ENCODE measurements around the gene C16orf95. TPM values are rescaled to one million over a fixed set of nuclear protein-coding genes. Genes with fewer than 3 reads are reported as not detected.
A peak's percentile ranks its signal among the peaks of the same experiment; 100 is the strongest.

Gene C16orf95
- total RNA-seq, 1 donor from 2014 or later = 3.2 TPM

DNA sequence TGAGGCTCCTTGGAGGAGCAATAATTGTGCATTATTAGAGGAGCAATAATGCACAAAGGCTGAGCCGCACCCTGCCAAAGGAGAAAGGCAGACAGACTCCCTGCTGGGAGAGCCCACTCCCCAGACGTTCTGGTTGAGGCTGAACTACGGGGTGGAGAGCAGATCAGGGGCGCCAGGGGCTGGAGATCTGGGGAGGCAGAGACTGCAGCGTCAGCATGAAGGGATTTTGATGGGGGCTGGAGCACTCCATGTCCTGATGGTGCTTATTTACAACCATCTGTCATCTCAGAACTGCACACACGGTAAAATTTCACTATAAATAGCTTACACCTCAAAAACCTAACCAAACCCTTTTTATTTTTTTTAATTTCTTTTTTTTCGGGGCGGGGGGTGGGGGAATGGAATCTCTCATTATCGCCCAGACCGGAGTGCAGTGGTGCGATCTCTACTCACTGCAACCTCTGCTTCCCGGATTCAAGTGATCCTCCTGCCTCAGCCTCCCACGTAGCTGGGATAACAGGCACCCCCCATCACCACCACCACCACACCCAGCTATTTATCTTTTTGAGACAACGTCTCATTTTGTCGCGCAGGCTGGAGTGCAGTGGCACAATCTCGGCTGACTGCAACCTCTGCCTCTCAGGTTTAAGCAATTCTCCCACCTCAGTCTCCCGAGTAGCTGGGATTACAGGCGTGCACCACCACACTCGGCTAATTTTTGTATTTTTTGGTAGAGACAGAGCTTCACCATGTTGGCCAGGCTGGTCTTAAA is 4.3 kb upstream of the C16orf95 start:
- no peak for DNase-seq (ENCODE audit: low spot score)
- intact Hi-C loops (cut with DNase I) = loop anchor here (10.0 kb wide), 1 partner anchor 253 kb away; no protein-coding TSS in a partner anchor

DNA sequence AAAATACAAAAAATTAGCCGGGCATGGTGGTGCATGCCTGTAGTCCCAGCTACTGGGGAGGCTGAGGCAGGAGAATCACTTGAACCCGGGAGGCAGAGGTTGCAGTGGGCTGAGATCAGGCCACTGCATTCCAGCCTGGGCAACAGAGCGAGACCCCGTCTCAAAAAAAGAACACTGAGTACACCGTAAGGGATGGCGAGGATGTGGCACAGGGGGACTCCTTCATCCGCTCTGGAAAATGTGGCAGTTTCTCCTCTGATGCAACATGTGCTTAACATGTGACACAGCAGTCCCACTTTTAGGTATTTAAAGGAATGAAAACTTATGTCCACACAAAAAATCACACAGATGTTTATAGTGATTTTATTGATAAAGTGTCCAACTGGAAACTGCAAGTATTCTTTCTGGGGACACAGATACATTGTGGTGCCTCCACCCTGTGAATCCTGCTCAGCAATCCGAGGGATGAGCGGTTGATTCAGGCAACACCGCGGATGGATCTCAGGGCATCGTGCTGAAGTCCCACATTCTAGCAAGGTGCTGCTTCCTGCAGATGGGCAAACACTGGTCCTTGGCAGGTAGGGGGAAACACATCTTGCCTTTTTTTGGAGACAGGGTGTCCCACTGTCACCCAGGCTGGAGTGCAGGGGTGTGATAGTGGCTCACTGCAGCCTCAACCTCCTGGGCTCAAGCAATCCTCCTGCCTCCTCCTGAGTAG is 3.5 kb upstream of the C16orf95 start:
- intact Hi-C loops (cut with DNase I) = loop anchor here (10.0 kb wide), 1 partner anchor 254 kb away; no protein-coding TSS in a partner anchor
- no peak for DNase-seq (ENCODE audit: low spot score)

DNA sequence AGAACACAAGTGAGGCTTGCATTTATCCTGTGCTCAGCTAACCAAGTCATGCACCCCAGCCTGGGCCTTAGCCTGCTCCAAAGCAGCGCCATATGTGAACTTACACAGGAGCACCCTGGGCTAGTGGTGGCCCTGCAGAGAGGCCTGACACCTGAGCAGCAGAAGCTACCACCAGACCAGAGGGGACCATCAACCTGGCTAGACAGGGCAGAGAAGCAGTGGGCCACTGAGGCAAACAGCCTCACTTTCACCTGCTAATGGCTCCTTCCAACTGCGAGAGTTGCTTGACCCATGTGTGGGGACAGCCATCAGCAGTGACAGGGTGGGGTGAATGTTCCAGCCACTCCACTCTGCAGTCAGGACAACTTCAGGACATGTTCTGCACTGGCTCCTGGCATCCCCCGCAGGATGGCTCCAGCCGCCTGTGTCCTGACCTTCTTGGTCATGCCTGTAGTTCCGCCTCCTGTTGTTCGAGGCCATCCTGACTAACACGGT is 2.9 kb upstream of the C16orf95 start:
- DNase-seq (ENCODE audit: low spot score) = no peak
- intact Hi-C loops (cut with DNase I) = loop anchor here (10.0 kb wide), 2 partner anchors 255 to 315 kb away; no protein-coding TSS in a partner anchor

DNA sequence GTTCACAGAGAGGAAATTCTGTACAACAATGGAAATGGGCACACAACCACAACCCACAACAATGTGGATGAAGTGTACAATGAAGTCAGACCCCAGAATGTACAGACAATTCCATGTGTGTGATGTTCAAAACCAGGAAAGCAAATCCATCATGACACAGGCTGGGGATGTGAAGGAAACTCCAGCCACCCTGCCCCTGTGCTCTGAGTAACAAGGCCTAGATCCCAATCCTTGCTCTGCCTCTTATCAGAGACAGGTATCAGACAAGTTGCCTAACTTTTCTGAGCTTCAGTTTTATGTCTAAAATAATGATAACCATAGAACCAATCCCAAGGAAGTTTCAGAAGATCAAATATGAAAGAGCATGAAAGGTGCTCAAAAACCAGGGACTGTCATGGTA is 1.8 kb upstream of the C16orf95 start:
- DNase-seq (ENCODE audit: low spot score) = no peak
- intact Hi-C loops (cut with DNase I) = loop anchor here (10.0 kb wide), 1 partner anchor 316 kb away; no protein-coding TSS in a partner anchor

DNA sequence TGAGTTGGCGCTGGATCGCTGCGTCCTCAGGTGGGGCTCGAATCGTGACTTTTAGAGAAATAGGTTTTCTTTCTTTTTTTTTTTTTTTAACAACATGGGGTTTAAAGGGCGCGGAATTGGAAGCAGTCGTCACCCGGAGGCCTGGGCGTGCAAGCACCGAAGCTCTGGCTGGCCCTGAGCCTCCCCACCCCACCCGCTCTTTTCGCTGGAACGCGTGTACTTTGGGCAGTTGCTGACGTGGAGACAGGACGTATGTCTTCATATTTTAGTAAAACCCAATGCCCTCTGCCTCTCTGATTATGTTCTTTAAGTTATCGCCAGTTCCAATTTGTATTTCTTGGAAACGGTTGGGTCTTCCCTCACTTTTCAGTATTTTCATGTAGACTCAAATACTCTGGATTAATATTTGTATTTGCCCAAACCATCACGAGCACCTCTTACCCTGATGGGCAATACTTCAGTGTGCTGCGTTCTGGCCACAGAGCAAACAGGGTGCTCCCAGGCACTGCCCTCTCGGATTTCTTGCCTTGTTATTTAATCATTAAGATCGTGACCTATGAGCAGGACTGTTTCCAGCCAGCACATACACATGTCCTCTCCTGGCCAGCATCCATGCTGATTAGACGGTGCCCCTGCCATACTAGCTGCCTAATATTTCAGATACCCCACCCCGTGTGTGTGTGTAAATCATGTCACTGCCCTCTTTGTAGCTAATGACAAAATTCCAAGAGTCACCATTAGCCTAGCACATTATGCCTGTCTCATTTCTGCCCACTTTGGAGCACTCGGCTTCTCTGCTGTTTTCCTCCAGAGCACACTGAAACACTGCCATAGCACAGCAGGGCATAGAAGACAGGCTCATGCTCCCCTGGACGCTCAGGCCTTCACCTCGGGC is 805 bp upstream of the C16orf95 start:
- DNase-seq (ENCODE audit: low spot score) = no peak
- intact Hi-C loops (cut with DNase I) = loop anchor here (2.0 to 10.0 kb wide), 3 partner anchors 67 to 317 kb away; partner anchors contain the start of gene MAP1LC3B

DNA sequence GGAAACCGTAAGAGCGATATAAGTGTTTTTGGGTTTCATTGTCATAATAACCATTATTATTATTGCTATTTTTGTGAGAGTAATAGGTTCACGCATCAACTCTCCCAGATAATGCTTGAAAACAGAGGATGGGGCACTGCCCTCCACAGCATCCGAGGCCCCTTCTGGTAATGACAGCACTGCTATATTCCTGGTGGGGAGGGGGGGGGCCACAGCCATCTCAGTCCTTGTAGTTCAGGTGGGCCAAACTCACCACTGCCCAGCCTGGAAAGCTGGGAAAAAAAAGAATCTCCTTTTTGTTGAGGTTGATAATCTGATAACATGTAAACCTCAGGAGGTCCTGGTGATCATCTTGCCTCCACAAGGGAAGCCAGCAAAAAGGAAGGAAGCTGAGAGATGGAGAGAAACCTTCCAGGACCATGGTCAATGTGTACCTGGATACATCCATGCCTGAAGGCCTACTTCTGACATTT is 706 bp downstream of the C16orf95 start:
- DNase-seq (ENCODE audit: low spot score) = no peak
- intact Hi-C loops (cut with DNase I) = loop anchor here (2.0 to 10.0 kb wide), 3 partner anchors 68 to 318 kb away; partner anchors contain the start of gene MAP1LC3B

DNA sequence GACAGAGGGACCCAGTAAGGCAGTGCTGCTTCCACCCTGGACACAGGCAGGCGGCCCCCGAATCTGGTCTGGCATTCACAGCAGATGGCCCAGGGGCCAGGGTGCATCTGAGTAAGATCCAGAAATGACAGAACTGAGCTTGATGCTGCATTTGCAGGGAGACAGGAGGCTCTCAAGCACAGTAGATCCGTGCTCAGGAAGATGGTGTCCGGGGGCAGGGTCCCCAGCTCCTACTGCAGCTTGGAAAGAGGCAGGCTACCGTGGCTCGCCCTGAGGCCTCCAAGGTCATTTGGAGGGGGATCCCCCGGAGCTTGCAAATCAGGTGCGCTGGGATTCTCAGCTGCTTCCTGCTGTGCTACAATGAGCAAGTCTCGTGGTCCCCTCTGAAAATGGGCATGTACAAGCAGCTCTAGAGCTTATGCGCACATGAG is 2.2 kb downstream of the C16orf95 start:
- intact Hi-C loops (cut with DNase I) = loop anchor here (10.0 kb wide), 1 partner anchor 320 kb away; no protein-coding TSS in a partner anchor
- DNase-seq (ENCODE audit: low spot score) = no peak

DNA sequence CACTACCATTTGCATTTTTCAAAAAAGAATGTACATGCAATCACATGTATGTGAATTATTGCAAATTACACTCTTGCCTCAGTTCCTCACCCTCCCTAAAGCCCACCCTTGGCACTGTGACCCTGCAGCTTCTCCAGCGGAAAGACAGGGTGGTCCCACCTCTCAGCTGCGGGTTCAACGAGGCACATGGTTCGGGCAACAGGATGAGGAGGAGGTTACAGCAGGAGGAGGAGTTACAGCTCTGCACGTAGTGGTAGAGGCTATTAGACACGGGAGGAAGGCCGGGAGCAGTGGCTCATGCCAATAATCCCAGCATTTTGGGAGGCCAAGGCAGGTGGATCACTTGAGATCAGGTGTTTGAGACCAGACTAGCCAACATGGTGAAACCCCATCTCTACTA is 5.2 kb downstream of the C16orf95 start:
- DNase-seq (ENCODE audit: low spot score) = no peak
- intact Hi-C loops (cut with DNase I) = loop anchor here (10.0 kb wide), 1 partner anchor 323 kb away; no protein-coding TSS in a partner anchor

DNA sequence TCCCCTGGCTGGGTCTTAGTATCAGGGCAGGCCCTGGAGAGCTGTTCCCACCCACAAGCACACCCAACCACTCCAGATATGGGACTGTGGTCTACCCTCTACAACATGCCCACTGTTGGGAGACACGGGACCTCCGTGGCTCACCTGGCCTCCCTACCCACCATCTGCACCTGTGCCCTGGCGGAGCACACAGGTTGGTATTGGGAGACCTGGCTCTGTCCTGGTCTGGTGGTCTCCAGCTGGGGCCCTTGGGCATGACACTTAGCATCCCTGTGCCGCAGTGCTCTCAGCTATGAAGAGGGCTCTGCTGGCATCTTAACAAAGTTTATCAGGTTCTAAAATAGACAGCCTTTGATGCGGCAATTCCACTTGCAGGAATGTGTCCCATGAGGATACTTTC is 5.8 kb downstream of the C16orf95 start:
- DNase-seq (ENCODE audit: low spot score) = peak; percentile 35
- intact Hi-C loops (cut with DNase I) = loop anchor here (10.0 kb wide), 1 partner anchor 323 kb away; no protein-coding TSS in a partner anchor

DNA sequence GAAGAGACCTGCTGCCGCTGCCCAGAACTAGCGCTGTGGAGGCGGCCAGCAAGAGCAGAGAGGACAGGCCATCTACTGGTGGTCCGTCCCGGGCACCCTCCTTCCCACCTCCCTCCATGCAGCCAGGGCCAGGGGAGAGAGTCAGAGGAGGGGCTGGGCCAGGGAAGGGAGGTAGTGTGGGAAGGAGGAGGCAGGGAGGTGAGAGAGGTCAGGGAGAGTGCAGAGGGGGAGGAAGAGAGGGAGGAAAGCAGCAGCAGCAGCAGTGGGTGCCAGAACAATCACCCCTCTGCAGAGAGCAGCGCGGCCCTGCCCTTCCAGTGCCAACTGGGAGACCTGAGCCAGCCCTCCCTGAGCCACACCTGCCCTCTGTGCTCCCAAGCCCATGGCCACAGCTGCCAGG is 6.6 kb downstream of the C16orf95 start:
- DNase-seq (ENCODE audit: low spot score) = peak; percentile 70
- intact Hi-C loops (cut with DNase I) = loop anchor here (10.0 kb wide), 1 partner anchor 324 kb away; no protein-coding TSS in a partner anchor

DNA sequence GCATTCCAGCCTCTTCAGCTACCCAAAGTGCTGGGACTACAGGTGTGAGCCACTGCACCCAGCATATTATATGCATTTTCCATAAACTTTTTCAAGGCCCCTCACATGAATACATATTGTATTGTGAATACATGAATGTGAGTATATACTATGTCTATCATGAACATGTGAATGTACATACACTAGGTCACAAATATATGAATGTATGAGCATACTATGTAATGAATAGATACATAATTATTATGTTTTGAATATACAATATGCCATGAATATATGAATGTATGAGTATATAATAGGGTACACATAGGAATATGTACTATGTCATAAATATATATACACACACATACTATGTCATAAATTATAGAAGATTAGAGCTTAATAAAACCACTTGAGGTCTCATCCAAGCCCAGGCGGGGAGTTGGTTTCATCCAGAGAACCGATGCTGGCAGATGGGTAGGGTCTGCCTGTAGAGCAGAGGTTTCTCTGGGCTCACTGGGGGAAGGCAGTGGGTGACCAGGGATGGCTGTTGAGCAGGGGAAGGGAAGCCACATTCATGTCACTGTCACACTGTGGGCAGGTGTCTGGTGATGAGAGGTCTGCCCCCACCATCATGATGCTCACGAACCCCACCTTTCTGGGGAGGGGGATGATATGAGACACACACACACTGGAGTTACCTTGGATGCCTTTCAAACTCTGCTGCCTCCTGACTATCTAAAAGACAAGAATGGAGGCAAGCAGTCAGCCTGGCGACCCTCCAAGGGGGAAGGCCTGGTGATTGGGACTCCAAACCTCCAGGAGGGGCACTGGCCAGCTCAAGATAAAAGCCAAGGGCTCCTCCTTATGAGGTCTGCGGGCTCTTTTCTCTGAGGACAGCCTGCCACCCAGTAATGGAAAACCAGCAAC is 7.3 kb downstream of the C16orf95 start:
- DNase-seq (ENCODE audit: low spot score) = peak; percentile 66
- intact Hi-C loops (cut with DNase I) = loop anchor here (10.0 kb wide), 1 partner anchor 325 kb away; no protein-coding TSS in a partner anchor

DNA sequence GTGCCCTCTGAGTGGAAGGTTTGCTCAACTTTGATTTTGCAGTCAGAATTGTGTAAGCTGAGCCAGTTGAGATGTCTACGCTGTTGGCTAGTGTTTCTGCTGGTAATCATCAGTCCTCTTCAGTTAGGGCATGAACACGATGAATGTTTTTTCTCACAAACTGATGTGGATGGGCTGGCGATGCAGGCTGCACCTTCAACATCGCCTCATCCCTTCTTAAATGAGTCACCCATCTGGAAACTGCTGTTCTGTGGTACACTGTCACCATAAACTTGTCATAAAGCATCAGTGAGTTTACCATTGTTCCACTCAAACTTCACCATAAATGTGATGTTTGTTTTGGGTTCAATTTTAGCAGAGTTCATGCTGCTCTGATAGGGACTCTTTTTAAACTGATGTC is 8.4 kb downstream of the C16orf95 start:
- intact Hi-C loops (cut with DNase I) = no loop called here
- peak; percentile 27 for DNase-seq (ENCODE audit: low spot score)

DNA sequence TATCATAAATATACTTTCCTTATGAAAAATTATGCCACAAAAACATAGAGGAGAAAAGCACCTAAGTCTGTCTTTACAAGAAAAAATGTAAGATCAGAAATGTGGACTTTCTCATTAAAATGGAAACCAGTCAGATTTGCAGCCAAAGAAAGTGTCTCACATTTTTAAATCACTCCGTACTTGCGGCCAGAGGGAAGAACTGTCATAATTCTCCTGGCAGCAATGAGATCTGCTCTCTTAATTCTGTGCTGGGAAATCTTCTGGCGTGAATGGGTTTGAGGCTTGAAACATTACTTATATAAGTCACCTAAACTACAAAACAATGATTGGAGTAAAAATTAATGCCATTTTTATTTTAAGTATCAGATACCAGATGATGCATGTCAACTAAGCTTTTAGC is 10.7 kb downstream of the C16orf95 start:
- no peak for DNase-seq (ENCODE audit: low spot score)
- intact Hi-C loops (cut with DNase I) = no loop called here

DNA sequence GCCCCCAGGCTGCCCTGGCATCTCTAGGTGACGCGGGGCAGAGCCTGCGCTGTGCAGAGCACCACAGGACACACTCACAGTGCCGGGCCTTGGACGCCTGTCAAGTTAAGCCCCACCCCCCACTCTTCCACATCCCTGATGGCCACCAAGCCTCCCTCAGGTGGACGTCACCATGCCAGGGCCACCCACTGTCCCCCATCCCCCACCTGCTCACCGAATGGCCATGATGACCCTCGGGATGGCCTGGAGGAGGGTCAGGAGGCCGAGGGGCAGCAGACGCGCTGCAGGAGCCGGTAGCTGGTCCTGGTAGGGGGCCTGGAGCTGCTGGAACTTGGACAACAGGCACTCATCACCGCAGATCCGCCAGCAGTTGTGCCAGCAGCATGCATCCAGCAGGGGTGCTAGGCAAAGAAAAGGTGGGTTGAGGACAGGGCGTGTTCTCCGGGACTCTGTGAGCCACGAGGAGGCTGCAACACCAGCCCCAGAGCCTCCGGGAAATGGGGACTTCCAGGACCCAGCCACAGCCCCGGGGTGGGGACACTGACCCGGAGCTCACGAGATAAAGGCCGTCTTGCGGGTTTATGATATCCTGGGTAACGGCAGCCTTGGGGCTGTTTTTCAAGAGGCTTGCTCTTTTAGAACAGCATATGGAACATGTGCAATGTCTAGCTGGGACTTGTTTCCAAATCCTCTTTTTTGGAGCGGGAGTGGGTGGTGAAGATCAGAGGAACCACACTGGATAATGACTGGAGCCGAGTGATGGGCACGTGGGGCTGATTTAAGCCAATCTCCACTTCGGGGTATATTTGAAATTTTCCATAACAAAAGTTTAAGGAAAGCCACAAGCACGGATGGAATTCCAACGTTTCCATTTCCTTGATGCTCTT is 11.4 kb downstream of the C16orf95 start:
- intact Hi-C loops (cut with DNase I) = no loop called here
- DNase-seq (ENCODE audit: low spot score) = peak; percentile 69

DNA sequence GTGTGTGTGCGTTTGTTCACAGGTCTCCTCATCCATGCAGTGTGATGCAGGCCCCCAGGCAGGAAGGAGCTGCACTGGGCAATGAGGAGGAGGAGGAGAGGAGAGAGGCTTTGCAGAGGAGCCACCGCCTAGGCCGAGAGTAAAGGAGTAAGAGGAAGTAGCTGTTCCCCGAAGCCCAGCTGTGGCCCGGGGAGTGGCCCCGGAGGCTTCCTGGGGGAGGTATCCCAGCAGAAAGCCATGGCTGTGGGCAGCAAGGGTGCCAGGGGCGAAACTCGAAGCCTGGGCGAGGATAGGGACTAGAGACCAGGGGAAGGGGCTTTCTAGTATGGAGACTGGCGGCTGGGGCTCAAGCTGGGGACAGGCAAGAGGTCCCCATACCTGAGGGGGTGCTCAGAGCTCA is 12.2 kb downstream of the C16orf95 start:
- peak; percentile 44 for DNase-seq (ENCODE audit: low spot score)
- intact Hi-C loops (cut with DNase I) = no loop called here

DNA sequence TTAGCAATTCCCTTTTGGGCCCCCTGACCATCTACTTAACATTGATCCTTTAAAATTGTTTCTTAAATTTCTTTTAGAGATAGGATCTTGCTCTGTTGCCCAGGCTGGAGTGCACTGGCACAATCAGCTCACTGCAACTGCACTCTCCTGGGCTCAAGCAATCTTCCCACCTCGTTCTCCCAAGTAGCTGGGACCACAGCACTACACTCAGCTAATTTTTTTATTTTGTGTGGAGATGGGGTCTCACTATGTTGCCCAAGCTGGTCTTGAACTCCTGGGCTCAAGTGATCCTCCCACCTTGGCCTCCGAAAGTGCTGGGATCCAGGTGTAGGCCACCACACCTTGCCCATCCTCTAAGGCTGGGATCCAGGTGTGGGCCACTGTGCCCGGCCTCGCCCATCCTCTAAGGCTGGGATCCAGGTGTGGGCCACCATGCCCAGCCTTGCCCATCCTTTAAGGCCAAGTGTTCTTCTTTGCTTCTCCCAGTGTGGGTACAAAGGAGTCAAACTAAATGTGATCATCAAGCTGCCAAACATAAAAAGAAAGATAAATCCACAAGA is 13.2 kb downstream of the C16orf95 start:
- intact Hi-C loops (cut with DNase I) = no loop called here
- DNase-seq (ENCODE audit: low spot score) = peak; percentile 51

All from cardiac septum (tissue), 1 donor.